HEK293T (cell line): ENCODE data around the gene ALDH2.

Source experiments
- FOXM1 ChIP-seq: fragments of 450-650 bp; IDR thresholded peaks from 2 replicates; pipeline ENCODE4 v1.6.1; 2017; ENCODE audit warnings: mild to moderate bottlenecking, borderline replicate concordance
- TARDBP ChIP-seq: fragments of 450-650 bp; IDR thresholded peaks from 2 replicates; pipeline ENCODE4 v1.6.1; 2016

DNA sequence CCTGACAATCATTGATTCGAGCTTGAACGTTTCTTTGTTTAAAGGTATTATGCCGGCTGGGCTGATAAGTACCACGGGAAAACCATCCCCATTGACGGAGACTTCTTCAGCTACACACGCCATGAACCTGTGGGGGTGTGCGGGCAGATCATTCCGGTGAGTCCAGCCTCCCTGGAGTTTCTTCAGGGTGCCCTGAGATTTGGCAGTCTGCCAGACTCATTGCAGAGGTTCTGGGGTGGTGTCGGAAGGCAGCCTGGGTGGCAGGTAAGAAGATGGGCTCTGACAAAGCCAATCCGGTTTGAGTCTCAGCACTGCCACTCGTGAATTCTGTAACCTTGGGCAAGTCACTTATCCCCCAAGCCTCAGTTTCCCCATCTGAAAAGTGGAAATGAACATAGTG is 23.0 kb downstream of the ALDH2 start:
- no peak for TF ChIP-seq TARDBP
- TF ChIP-seq FOXM1: no peak
